ENCODE results near the gene CD47.

The CD47 gene

DNA sequence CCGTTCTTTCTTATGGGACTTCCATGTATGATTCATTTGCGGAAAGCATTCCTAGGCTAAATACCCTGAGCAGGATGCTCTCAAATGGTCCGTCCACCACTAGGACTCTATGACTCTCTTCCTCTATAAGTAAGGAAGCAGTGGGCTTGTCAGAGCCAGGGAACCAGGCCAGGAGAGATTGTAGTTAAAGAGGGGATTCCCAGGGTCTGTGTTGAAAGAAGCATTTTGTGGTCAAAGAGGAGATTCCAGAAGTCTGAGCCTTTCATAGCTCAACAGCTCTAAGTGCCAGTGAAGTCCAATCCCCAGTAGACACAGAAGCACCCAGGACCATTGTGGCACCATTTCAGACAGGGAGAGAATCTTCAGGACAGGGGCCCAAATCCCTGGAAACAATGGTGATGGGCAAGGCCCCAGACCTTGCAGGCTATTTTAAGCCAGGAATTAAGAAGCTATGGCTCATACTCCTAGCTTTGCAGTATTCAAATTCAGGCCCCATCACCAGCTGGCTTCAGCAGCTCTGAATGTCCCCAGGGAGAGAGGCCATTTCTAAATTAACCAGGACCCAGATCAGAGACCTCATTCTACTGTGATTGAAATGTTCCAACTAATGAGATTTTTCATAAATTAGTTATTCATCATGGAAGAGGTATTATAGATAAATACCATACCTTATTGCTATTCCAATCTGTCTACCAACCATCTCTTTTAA is 81.7 kb downstream of the CD47 start:
- no peak for DNase-seq

DNA sequence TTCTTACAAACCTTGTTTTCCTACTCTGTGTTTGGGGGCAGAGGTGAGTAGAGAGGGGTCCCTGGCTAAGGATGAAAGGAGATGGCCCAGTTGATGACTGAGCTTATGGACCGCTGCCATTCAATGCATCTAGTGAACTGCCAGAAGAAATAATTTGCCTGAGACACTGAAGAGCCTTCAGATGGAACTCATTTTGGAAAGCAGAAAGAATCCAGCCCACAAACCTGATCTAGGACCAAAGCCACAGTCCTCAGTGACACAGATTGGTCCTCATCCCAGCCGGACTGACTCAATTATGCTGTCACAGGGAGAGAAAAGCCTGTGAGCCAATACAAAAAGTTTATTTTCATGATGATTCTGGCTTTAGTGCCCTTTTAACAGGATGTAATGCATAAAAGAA is 82.7 kb downstream of the CD47 start:
- no peak for DNase-seq

DNA sequence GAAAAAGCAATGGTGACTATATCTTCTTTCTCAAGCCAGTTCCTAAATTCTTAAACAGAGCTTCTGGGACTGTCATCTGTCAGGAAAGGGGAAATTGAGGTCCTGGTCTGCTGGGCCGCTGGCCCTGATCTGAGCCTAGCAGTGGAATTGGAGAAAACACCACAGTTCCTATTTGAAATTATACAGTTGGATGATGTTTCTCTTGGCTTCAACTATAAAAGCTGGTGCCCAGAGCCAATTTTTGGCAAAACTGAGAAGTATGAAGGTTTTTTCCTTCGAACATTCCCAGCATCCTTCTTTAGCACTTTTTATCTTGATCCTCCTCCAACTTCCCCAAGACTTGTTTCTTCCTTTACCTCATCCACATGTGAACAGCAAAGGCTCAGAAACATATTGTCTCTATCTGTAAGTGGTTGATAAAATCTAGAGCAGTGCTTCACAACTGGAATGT is 83.9 kb downstream of the CD47 start:
- no peak for DNase-seq

DNA sequence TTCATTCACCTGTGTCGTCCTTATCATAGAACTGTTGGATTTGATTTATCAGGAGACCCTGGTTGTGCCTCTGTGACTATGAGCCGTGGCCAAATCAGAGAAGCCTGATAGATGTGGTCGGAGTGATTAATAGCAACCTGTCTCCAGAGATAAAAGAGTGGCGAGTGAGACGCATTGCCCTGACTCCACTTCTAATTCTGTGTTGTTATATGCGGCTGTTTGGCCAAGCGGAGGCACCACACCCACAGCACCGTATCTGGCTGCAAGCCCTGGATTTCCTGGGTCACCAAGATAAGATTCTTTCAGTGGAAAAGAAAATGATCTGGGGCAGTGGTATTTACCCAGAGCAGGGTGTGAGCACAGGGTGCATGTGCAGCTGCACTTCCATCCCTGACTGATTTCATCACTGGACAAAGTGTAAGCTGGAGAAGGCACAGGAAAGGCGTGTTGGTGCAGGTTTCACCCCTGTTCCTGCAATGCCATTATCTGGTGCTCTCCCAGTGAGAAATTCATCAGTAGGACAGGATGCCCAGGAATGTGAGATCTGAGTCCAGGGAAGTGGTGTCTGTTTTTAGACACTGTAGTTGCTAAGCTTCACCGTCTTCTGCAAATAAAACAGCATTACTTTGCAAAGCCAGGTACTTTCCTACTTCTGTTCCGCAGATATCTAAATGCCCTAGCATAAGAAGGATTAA is 84.6 kb downstream of the CD47 start:
- DNase-seq = peak in 1 of 2 experiments; percentile 5

DNA sequence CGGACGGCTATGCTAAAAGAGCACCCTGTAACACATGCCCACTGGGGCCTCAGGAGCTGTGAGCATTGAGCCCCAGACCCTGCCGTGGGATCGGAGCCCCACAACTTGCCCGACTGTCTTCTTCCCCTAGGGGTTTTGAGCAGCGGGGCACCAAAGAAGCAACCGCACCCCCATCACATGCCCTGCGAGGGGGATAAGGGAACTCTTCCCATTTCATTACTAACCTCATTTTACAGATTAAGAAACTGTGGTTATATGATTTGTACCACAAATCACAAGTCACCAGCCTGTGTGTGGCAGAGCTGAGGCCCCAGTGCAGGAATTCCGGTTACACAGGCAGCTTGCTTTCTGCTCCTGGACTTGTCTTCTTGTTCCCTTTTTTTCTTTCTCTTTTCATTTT is 86.2 kb downstream of the CD47 start:
- DNase-seq = no peak

DNA sequence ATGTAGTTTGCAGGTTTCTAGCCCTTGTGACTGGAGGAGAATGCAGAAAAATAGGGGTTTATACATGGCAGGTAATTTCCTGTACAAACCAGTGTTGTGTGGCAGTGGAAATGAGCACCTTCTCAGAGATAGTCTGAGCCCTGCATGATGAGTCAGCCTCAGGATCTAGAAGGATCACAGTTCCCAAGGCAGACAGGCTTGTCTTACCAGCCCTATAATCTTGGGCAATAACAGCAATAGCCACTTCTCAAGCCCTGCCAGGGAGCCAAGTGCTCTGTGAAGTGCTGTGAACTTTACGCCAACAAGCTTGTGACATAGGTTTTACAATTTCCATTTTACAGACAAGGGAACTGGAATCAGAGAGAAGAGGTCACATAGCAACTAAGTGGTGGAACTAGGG is 89.4 kb downstream of the CD47 start:
- no peak for DNase-seq

DNA sequence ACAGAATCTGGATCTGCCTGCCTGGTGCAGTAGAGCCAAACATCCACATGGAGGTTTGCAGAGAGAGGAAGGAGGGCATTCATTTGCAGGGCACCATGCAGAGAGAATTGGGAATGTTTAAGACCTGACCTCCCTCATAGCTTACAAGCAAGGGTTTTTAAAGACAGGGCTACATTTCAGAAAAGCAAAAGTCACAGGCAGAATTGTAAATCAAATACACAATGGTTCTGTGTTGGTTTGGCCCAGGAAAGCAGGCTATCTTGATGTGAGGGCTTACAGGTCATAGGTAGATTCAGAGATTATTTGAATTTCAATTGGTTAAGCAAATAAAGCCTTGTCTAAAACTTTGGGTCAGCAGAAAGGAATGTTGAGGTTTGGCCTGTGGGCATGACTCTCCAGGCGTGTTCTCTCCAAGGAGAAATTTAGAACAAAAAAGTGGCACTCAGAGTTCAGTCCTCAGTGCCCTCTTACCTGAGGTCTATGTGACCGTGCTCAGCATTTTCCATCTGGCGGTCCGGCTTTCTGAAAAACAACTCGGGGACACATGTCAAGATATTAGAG is 91.5 kb downstream of the CD47 start:
- no peak for DNase-seq

DNA sequence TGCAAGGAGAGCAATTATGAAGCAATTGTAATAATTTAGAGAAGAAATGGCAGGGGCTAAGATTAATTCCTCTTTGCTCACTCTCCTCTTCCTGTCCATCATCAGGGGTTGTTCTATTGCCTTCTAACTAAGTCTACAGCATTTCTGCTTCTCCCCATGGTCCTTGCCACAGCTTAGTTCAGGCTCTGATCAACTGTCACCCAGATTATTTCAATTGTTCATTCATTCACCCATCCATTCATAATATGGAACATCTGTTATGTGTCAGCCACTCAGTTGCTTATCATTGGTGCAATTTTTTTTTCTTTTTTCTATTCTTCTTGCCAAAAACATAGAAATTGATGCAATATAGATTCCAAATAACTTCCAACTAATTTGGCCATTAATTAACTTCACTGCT is 93.2 kb downstream of the CD47 start:
- DNase-seq = no peak

DNA sequence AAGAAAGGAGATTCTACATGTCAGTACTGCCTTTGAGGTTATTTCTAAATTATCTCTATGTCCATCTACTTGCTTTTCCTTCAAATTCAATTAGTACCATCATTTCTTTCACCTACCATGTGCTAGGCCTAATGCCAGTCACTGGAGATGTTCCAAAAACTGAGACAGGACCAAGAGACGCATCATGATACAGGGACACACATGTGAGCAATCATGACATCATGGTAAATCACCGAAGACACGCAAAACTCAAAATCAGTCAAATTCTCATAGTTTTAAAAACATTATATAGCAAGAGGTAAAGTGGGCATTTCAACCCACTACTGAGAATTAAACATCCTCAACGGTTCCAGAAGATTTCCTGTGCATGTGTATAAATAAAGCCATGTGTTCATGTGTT is 95.0 kb downstream of the CD47 start:
- DNase-seq = no peak

DNA sequence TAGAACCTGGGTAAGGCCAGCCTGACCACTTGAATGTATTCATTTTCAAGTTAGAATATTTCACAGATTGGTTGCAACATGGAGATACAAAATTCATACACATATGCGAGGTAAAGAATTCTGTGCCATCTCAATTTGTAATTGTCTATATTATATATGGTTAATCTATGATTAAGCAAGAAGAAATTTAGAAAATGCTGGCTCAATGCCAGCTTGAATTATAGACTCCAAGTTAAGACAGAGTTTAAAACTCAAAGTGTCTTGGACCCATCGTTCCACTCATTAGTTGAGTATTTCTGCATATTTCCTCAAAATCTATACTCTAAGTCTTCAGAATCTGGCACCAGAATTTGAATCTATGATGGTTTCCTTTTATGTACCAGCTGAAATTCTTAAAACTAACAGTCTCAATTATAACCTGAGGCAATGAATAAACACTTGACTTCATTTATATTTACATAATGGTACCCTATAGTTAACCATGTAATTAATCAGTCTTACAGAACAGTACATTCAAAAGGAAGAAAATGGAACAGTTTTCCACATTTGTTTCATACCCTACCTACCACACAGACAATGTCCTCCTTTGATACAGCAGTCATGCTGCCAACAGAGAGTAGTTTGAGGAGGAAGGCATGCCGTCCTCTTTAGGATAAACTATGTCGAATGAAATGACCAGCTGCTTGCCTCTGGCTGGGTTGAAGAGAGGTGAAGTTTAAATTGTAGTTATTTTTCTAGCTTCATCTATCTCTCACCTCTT is 95.7 kb downstream of the CD47 start:
- DNase-seq = no peak

DNA sequence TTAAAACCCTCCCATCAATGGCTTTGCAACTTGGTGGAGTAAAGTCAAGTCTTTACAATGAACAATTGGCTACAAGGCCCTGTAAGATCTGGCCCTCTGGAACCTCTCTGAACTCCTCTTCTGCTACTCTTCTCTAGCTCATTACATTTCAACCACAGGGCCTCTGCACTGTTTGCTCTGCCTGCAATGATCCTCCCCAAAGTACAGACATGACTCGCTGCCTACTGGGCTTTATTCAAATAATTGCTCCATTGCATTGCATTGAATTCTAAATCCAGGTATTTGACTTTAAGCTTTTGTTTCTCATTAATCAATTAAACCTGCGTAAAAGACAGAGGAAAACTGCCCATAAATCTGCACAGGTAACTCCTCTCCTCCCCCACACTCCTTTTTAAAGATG is 96.7 kb downstream of the CD47 start:
- DNase-seq = no peak

DNA sequence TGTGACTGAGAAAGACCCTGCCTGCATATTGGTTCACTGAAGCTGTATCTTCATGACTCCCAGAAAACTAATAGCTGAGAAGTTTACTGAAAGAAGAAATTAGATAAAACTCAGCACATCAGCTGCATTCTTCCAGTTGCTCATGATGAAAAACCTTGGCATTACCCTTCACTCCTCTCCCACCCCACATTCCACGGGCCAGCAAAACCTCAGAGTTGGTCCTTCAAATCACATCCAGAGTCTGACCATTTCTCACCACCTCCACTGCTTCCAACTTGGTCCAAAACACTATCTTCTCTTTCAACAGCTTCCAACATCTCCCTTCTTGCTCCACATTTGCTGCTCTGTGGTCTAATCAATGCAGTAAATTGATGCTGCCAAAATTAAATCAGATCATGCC is 97.1 kb downstream of the CD47 start:
- no peak for DNase-seq
